GM06990 (cell line): ENCODE data around the gene NEU3.

Experiments used
- DNase-seq: peaks from one replicate; pipeline ENCODE4 v3.0.0-alpha.2; 2011; ENCODE audit not compliant: insufficient read length; ENCODE audit errors: extremely low read depth
- H3K27me3 ChIP-seq: replicated peaks from 2 replicates; pipeline ENCODE4 v1.6.0; 2011; ENCODE audit warnings: low read length; ENCODE audit not compliant: control insufficient read depth, insufficient read depth
- H3K36me3 ChIP-seq: 2 replicates; pipeline ENCODE4 v1.5.1; 2011; ENCODE audit warnings: low read length; ENCODE audit not compliant: control insufficient read depth, insufficient read depth
- H3K4me3 ChIP-seq: replicated peaks from 2 replicates; pipeline ENCODE4 v1.5.1; 2011; ENCODE audit warnings: low read depth, mild to moderate bottlenecking, control low read depth, low read length
- CTCF ChIP-seq: IDR thresholded peaks from 2 replicates; pipeline ENCODE4 v1.5.1; 2011; ENCODE audit warnings: low read length, control low read depth, mild to moderate bottlenecking, inconsistent platforms; ENCODE audit not compliant: insufficient read depth, poor library complexity, severe bottlenecking

Gene NEU3

DNA sequence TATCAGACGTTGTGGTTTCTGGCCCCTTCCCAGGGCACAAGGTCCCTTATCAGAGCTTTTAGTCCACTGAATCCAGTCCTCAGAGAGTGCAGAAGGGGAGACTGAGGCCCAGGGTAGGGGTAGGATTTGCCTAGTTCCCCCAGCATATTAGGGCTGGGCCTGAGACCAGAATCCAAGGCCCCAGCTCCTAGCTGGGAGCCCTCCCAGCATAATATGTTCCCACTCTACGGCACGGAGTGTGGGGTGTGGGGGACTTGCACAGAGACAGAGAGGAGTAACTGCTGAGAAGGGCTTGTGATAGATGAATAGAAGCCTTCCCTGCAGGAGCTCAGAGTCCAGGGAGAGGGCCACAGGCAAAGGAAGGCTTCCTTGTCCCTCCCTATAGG is 43.8 kb downstream of the NEU3 start:
- Histone ChIP-seq H3K36me3 (no peaks in the 10 kb centered on the region), H3K27me3 (no peaks in the 10 kb centered on the region), H3K4me3 (no peak overlapping the region)
- no peak for DNase-seq
- no peak for TF ChIP-seq CTCF

DNA sequence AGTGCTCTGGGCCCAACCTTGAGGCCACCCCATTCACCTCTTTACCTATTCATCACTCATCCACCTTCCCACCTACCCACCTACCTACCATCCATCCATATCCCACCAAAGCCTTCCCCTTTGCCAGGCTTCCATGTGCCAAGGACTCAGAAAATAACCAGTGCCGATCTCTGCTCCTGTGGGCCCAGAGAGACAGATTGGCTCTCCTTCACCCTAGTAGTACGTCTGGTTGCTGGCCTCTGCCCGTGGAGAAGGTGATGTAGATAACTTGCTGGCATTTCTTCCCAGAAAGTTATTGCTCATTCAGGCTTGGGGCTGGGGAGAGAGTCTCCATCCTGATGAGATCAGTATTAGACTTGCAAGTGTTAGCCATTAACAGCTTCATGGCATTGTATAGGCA is 45.2 kb downstream of the NEU3 start:
- Histone ChIP-seq H3K4me3 (no peak overlapping the region), H3K36me3 (no peaks in the 10 kb centered on the region), H3K27me3 (no peaks in the 10 kb centered on the region)
- no peak for DNase-seq
- no peak for TF ChIP-seq CTCF

DNA sequence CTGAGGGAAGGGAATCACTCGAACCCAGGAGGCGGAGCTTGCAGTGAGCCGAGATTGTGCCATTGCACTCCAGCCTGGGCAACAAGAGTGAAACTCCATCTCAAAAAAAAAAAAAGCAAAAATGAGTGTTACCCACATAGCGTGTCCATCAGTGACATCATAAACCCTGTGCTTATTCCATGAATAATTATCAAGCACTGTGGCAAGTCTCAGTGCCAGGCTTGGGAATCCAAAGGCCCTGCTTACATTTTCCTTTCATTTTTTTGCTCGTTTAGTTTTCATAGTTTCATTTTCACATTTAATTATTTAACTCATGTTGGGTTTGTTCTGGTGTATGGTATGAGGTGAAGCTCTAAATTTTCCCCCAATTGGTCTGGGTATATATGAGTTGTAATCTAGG is 46.5 kb downstream of the NEU3 start:
- no peak for DNase-seq
- no peak for TF ChIP-seq CTCF
- H3K27me3 ChIP-seq, result no peaks in the 10 kb centered on the region
- no peak overlapping the region for H3K4me3 ChIP-seq
- H3K36me3 ChIP-seq, result no peaks in the 10 kb centered on the region

DNA sequence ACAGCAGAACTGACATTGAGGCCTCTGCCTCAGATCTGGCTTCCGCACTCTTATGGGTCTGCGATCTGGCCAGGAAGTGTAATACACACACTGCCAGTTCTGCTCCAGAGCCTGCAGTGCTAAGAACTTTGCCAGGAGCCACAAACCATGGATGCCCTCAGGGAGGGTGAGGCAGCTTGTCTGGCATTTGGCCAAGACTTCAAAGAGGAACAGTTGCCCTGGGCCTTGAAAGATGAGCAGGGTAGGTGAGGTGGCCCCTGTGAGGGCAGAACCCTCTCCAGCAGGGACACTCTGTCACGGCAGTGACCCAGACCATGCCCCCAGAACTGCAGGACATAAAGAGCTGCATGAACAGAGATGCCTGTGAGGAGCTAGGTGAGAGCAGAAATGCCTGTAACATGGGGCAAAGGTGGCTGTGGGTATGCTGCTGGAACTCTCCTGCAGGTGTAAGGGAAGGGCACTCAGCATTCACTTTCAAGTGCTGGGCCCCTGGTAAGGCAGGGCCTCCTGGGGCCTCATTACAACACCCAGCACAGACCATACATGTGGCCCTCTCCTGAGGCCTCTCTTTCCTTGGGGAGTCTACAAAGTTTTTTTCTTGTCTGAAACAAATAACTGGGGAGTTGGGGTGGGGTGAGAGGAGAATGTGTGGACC is 47.3 kb downstream of the NEU3 start:
- no peak for DNase-seq
- Histone ChIP-seq H3K27me3 (no peaks in the 10 kb centered on the region), H3K36me3 (no peaks in the 10 kb centered on the region), H3K4me3 (no peak overlapping the region)
- no peak for TF ChIP-seq CTCF

GRCh38 chr11:75040167-75040770 is 51.5 kb downstream of the NEU3 start:
- no peaks in the 10 kb centered on the region for H3K27me3 ChIP-seq
- H3K36me3 ChIP-seq, result no peaks in the 10 kb centered on the region
- DNase-seq, result no peak
- no peak for TF ChIP-seq CTCF
- no peak overlapping the region for H3K4me3 ChIP-seq
